Activated naive CD8-positive, alpha-beta T cell treated with anti-CD3 and anti-CD28 coated beads, Interleukin-2, amount 10 ng/mL, durations not matched to agents 7 days and 5 days (primary cell): ENCODE data around the gene CDH4. TPM values are rescaled to one million over a fixed set of nuclear protein-coding genes. Genes with fewer than 3 reads are reported as not detected.
"Not testable (repeated sequence)": the region's sequence is repeated elsewhere in the genome, so short reads cannot be mapped to it uniquely, and the experiment has no call there.

Experiments
- ATAC-seq: fragments of 150-1000 bp; cut with Tn5 transposase; one replicate; pipeline ENCODE4 v1.10.0; 2021; ENCODE audit warnings: low read depth, moderate library complexity
- POLR2A ChIA-PET: fragments of 350-600 bp; sonication (Branson Sonifier 250); formaldehyde crosslinking; loops from one replicate; lab custom pipeline; 2021; ENCODE audit warnings: antibody characterized with exemption; lab: Charles Lee
- DNase-seq: peaks from one replicate; pipeline ENCODE4 v3.0.0; 2021
- H3K27ac Mint-ChIP-seq: one replicate; pipeline ENCODE4 v1.8.0; 2022; ENCODE audit warnings: mild to moderate bottlenecking, mixed read lengths
- H3K27me3 Mint-ChIP-seq: one replicate; pipeline ENCODE4 v1.8.0; 2022; ENCODE audit warnings: mild to moderate bottlenecking, moderate library complexity, mixed read lengths
- H3K36me3 Mint-ChIP-seq: one replicate; pipeline ENCODE4 v1.8.0; 2021; ENCODE audit warnings: mild to moderate bottlenecking, mixed read lengths
- H3K4me1 Mint-ChIP-seq: one replicate; pipeline ENCODE4 v1.8.0; 2021; ENCODE audit warnings: mixed read lengths
- H3K4me3 Mint-ChIP-seq: one replicate; pipeline ENCODE4 v1.8.0; 2022; ENCODE audit warnings: mild to moderate bottlenecking, moderate library complexity, mixed read lengths
- H3K9me3 Mint-ChIP-seq: one replicate; pipeline ENCODE4 v1.8.0; 2021; ENCODE audit warnings: mixed read lengths
- total RNA-seq, 2 experiments: library from RNA; stranded (reverse); gene quantifications; one replicate each; pipeline ENCODE4 v1.2.3, GENCODE V29; 2021

Gene CDH4
- total RNA-seq, 2 experiments from 2014 or later, result 0.14 to 0.20 TPM

- no peak overlapping the region for H3K27ac Mint-ChIP-seq
- peaks cover 5% of the 10 kb centered on the region for H3K9me3 Mint-ChIP-seq
- H3K4me1 Mint-ChIP-seq, result no peaks in the 10 kb centered on the region
- H3K27me3 Mint-ChIP-seq, result no peaks in the 10 kb centered on the region
- DNase-seq (no peak), ATAC-seq (no peak)
- POLR2A ChIA-PET, result no interaction called here
- no peak overlapping the region for H3K4me3 Mint-ChIP-seq
- no peaks in the 10 kb centered on the region for H3K36me3 Mint-ChIP-seq
Measured at GRCh38 chr20:61453219-61453618, 201.2 kb downstream of the CDH4 start.

GRCh38 chr20:61453623-61454022, 201.6 kb downstream of the CDH4 start:
- POLR2A ChIA-PET, DNase-seq: not testable (repeated sequence)

DNA sequence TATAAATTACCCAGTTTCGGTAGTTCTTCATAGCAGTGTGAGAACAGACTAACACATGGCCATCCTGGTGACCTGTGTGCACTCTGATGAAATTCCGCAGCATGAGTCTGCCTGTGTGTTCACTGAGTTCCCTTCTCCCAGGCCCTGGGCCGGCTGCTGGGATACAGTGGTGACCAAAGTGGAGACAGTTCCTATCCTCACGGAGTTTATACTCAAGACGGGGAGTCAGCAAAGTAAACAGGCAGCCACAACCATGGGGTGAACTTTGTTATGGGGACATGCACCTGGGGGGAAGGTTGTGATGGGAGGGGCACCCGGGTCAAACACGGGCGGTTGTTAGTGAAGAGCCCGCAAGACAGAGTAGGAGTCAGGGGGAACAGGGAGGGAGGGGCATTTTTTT, 202.0 kb downstream of the CDH4 start:
- H3K4me3 Mint-ChIP-seq, result no peak overlapping the region
- ATAC-seq (no peak), DNase-seq (no peak)
- peaks cover 5% of the 10 kb centered on the region for H3K9me3 Mint-ChIP-seq
- H3K27ac Mint-ChIP-seq, result no peak overlapping the region
- POLR2A ChIA-PET, result no interaction called here
- H3K27me3 Mint-ChIP-seq, result no peaks in the 10 kb centered on the region
- H3K4me1 Mint-ChIP-seq, result no peaks in the 10 kb centered on the region
- H3K36me3 Mint-ChIP-seq, result no peaks in the 10 kb centered on the region

More at GRCh38 chr20:61453623-61454022, 201.6 kb downstream of the CDH4 start:
- H3K36me3 Mint-ChIP-seq, H3K4me3 Mint-ChIP-seq, H3K9me3 Mint-ChIP-seq, H3K4me1 Mint-ChIP-seq, H3K27ac Mint-ChIP-seq, H3K27me3 Mint-ChIP-seq, ATAC-seq: not testable (repeated sequence)

GRCh38 chr20:61455508-61456215, 203.6 kb downstream of the CDH4 start:
- Mint-ChIP-seq H3K27ac (no peak overlapping the region), H3K4me3 (no peak overlapping the region), H3K27me3 (no peaks in the 10 kb centered on the region), H3K9me3 (peaks cover 5% of the 10 kb centered on the region), H3K36me3 (no peaks in the 10 kb centered on the region), H3K4me1 (no peaks in the 10 kb centered on the region)
- POLR2A ChIA-PET, result no interaction called here
- ATAC-seq (no peak), DNase-seq (no peak)

GRCh38 chr20:61457725-61458124, 205.7 kb downstream of the CDH4 start:
- no peak for ATAC-seq
- no peak for DNase-seq

DNA sequence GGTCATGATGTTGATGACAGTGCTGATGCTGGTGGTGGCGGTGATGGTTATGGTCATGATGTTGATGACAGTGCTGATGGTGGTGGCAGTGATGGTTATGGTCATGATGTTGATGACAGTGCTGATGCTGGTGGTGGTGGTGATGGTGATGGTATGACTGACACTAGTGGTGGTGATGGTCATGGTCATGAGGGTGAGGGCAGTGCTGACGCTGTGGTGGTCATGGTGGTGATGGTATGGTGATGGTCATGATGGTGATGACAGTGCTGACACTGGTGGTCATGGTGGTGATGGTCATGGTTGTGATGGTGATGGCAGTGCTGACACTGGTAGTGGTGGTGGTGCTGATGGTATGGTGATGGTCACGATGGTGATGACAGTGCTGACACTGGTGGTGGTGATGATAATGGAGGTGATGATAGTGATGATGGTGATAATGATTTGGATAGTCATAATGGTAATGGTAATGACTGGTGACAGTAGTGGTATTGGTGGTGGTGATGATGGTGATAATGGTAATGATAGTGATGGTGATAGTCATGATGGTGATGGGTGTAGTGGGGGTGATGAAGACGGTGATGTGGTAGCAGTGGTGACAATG, 206.2 kb downstream of the CDH4 start:
- H3K27me3 Mint-ChIP-seq, result no peaks in the 10 kb centered on the region
- no peaks in the 10 kb centered on the region for H3K4me1 Mint-ChIP-seq
- ATAC-seq, result no peak
- no peak overlapping the region for H3K4me3 Mint-ChIP-seq
- no peaks in the 10 kb centered on the region for H3K36me3 Mint-ChIP-seq
- DNase-seq, result no peak
- POLR2A ChIA-PET, result no interaction called here
- peaks cover 5% of the 10 kb centered on the region for H3K9me3 Mint-ChIP-seq
- H3K27ac Mint-ChIP-seq, result no peak overlapping the region

More at GRCh38 chr20:61457725-61458124, 205.7 kb downstream of the CDH4 start:
- Mint-ChIP-seq H3K9me3 (peaks cover 5% of the 10 kb centered on the region), H3K36me3 (no peaks in the 10 kb centered on the region), H3K4me3 (no peak overlapping the region), H3K4me1 (no peaks in the 10 kb centered on the region), H3K27ac (no peak overlapping the region), H3K27me3 (no peaks in the 10 kb centered on the region)
- POLR2A ChIA-PET, result no interaction called here

- H3K36me3 Mint-ChIP-seq, result no peaks in the 10 kb centered on the region
- no peaks in the 10 kb centered on the region for H3K4me1 Mint-ChIP-seq
- POLR2A ChIA-PET, result no interaction called here
- H3K27ac Mint-ChIP-seq, result no peak overlapping the region
- ATAC-seq (no peak), DNase-seq (no peak)
- H3K4me3 Mint-ChIP-seq, result no peak overlapping the region
- peaks cover 6% of the 10 kb centered on the region for H3K9me3 Mint-ChIP-seq
- H3K27me3 Mint-ChIP-seq, result no peaks in the 10 kb centered on the region
Measured at GRCh38 chr20:61459266-61459665, 207.2 kb downstream of the CDH4 start.

DNA sequence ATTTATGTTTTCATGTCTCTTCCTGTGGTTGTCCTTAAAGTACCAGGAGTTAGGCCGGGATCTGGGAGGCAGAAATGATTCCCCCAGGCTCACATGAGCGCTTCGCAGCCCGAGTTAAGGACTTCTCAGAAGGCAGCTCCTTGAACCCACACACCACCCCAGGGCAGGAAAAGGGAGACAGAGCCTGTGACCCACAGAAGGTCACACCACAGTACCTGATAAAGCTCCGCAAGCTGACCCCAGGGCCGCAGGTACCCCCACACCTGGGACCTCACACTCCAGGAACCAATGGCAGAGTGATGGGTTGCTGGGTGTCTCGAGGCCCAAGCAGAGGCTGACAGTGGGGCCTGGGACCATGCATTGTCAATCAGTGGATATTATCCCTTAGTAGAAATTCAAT, 207.6 kb downstream of the CDH4 start:
- DNase-seq (no peak), ATAC-seq (no peak)
- POLR2A ChIA-PET, result no interaction called here
- H3K27ac Mint-ChIP-seq, result no peak overlapping the region
- peaks cover 6% of the 10 kb centered on the region for H3K9me3 Mint-ChIP-seq
- H3K27me3 Mint-ChIP-seq, result no peaks in the 10 kb centered on the region
- H3K4me1 Mint-ChIP-seq, result no peaks in the 10 kb centered on the region
- H3K4me3 Mint-ChIP-seq, result no peak overlapping the region
- H3K36me3 Mint-ChIP-seq, result no peaks in the 10 kb centered on the region

DNA sequence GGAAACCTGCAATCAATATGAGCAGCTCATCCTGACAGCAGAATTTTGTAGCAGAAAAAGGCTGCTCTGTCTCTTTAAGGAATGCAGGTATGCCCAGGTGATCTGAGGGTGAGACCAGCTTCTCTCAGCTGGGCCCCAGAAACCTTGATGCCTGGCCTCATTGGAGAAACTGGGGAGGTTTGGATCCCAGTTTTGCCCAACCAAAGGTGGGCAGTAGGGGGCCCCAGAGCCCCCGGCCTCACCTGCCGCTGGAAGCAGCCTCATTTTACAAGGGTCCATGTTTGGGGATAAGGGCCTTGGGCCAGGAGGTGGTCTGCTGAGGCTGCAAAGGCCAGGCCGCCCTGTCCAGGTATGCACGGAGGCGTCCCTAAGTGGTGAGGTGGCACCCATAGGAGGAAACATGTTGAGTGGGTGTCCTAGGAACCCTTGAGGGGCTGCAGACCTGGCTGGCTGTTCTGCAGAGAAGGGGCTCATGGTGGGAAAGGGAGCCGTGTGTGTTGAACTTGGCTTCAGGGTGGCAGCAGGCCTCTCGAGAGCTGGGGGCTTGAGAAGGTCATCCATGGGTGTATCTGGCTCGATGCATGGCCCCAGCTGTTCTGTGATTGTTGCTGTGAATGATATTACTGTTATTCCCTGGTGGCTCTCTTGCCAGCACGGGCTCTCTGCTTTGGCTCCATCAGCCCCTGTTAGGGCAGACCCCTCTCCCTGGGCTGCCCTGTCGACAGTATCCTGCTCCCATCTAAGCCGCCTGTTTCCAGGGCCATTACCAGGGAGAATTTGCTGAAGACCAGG, 208.4 kb downstream of the CDH4 start:
- Mint-ChIP-seq H3K27me3 (no peaks in the 10 kb centered on the region), H3K27ac (no peak overlapping the region), H3K4me3 (no peak overlapping the region), H3K9me3 (peaks cover 6% of the 10 kb centered on the region), H3K4me1 (no peaks in the 10 kb centered on the region), H3K36me3 (no peaks in the 10 kb centered on the region)
- DNase-seq (no peak), ATAC-seq (no peak)
- POLR2A ChIA-PET, result no interaction called here

- Mint-ChIP-seq H3K4me1 (no peaks in the 10 kb centered on the region), H3K27ac (no peak overlapping the region), H3K27me3 (no peaks in the 10 kb centered on the region), H3K9me3 (peaks cover 1% of the 10 kb centered on the region), H3K4me3 (no peak overlapping the region), H3K36me3 (no peaks in the 10 kb centered on the region)
- ATAC-seq (no peak), DNase-seq (no peak)
- POLR2A ChIA-PET, result no interaction called here
Measured at GRCh38 chr20:61461461-61461860, 209.4 kb downstream of the CDH4 start.

DNA sequence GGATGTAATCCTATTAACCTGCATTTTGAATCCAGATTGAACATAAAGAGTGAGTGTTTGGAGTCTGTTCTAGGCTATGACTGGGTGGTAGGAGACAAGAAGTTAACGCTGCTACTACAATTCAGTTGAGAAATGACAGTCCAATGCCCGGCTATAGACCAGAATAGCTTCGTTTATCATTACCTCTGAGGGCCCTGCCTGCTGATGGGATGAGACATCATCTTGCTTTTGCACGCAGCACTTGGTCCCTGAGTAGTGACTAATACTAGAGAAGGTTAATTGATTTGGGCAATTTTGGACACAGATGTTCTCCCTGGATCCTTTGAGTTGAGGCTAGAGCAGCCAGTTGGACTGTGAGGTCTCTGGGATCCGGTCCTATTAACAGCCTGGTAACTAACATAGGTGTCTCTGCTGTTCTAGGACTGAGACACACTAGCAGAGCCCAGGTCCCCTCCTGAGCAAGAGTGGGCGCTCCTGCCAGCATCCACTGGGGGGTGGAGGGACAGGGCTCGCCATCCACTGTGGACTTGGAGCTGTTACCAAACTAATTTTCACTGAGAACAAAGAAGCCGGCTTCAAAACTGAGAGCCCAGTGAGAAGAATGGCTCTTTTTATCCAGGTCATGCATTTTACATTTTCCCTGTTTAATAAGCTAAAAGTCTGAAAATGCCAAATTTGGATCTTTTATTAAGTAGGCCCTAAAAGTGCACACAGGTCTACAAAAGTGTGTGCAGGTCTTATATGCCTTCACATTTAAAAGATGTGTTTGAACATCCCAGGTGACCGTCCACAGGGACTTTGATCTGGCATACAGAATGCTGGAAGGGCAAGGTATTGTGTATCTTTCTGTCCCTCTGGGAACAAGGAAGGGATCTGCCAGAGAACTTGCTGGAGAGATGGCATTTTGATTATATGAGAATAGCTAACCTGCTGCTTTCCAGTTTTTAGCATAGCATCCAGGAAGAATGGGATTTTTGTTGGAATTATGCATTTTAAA, 212.5 kb downstream of the CDH4 start:
- H3K4me1 Mint-ChIP-seq, result no peaks in the 10 kb centered on the region
- no peak overlapping the region for H3K27ac Mint-ChIP-seq
- no peak overlapping the region for H3K4me3 Mint-ChIP-seq
- POLR2A ChIA-PET, result no interaction called here
- DNase-seq, result no peak
- no peaks in the 10 kb centered on the region for H3K36me3 Mint-ChIP-seq
- no peak for ATAC-seq
- H3K27me3 Mint-ChIP-seq, result no peaks in the 10 kb centered on the region
- peaks cover 8% of the 10 kb centered on the region for H3K9me3 Mint-ChIP-seq

DNA sequence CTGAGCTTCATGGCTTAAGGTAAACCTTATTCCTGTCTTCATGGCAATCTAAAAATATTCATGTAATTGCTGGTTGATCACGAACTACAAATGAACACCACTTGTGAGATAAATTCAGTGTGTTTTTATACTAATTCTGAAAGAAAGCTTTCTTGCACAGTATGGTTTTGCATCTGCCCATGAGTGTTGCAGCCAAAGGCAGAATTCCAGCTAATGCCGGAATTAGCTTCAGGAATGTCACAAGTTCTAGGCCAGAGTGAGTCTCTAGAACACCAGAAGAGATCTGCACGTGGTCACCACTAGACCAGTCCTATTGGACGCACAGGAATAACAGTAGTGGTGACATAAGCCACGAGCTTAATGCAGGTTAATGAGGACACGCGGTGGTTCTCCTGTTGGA, 223.7 kb downstream of the CDH4 start:
- POLR2A ChIA-PET, result no interaction called here

GRCh38 chr20:61476956-61477355, 224.9 kb downstream of the CDH4 start:
- Mint-ChIP-seq H3K36me3 (no peaks in the 10 kb centered on the region), H3K9me3 (peaks cover 4% of the 10 kb centered on the region), H3K4me1 (no peaks in the 10 kb centered on the region), H3K27ac (no peak overlapping the region), H3K4me3 (no peak overlapping the region), H3K27me3 (no peaks in the 10 kb centered on the region)
- ATAC-seq, result no peak
- POLR2A ChIA-PET, result no interaction called here
- no peak for DNase-seq

More for the DNA sequence above, 223.7 kb downstream of the CDH4 start:
- Mint-ChIP-seq H3K27ac (no peak overlapping the region), H3K4me3 (no peak overlapping the region), H3K9me3 (peaks cover 4% of the 10 kb centered on the region), H3K27me3 (peaks cover 2% of the 10 kb centered on the region), H3K4me1 (no peaks in the 10 kb centered on the region), H3K36me3 (no peaks in the 10 kb centered on the region)
- DNase-seq (no peak), ATAC-seq (no peak)
